HT-29 (cell line): ENCODE results near the gene FHOD3. TPM values are rescaled to one million over a fixed set of nuclear protein-coding genes. Genes with fewer than 3 reads are reported as not detected.

ENCODE experiments used
- DNase-seq: peaks from one replicate; pipeline ENCODE4 v3.0.0-alpha.2; 2015; ENCODE audit warnings: low spot score
- total RNA-seq: library from RNA; depleted of rRNA; stranded (reverse); fragments of >200 nt; shearing (Covaris generic); gene quantifications from 2 replicates; pipeline ENCODE4 v1.2.3, GENCODE V29; 2014

The FHOD3 gene
- total RNA-seq, 1 experiment from 2014 or later = not detected

GRCh38 chr18:36468161-36468560 is 170.6 kb downstream of the FHOD3 start:
- no peak for DNase-seq

GRCh38 chr18:36469461-36469860 is 171.9 kb downstream of the FHOD3 start:
- DNase-seq = no peak

- DNase-seq = no peak
Observed at GRCh38 chr18:36470896-36471295, 173.4 kb downstream of the FHOD3 start.

GRCh38 chr18:36471393-36471792 is 173.9 kb downstream of the FHOD3 start:
- DNase-seq = no peak

- no peak for DNase-seq
Observed at GRCh38 chr18:36476433-36476832, 178.9 kb downstream of the FHOD3 start.

- DNase-seq = no peak
Observed at GRCh38 chr18:36477776-36478175, 180.3 kb downstream of the FHOD3 start.

GRCh38 chr18:36481201-36481657 is 183.7 kb downstream of the FHOD3 start:
- DNase-seq = no peak

- DNase-seq = no peak
Observed at GRCh38 chr18:36481935-36482334, 184.4 kb downstream of the FHOD3 start.

GRCh38 chr18:36484591-36484990 is 187.1 kb downstream of the FHOD3 start:
- DNase-seq = no peak

GRCh38 chr18:36485772-36486171 is 188.3 kb downstream of the FHOD3 start:
- DNase-seq = no peak

- no peak for DNase-seq
Observed at GRCh38 chr18:36488131-36488530, 190.6 kb downstream of the FHOD3 start.

- DNase-seq = no peak
Observed at GRCh38 chr18:36490897-36491296, 193.4 kb downstream of the FHOD3 start.

- DNase-seq = no peak
Observed at GRCh38 chr18:36492604-36493329, 195.3 kb downstream of the FHOD3 start.

- no peak for DNase-seq
Observed at GRCh38 chr18:36493349-36494159, 196.0 kb downstream of the FHOD3 start.

- no peak for DNase-seq
Observed at GRCh38 chr18:36494160-36494437, 196.6 kb downstream of the FHOD3 start.

GRCh38 chr18:36496022-36496421 is 198.5 kb downstream of the FHOD3 start:
- no peak for DNase-seq

- DNase-seq = no peak
Observed at GRCh38 chr18:36499938-36500337, 202.4 kb downstream of the FHOD3 start.

GRCh38 chr18:36501100-36501499 is 203.6 kb downstream of the FHOD3 start:
- DNase-seq = no peak

GRCh38 chr18:36503477-36503876 is 206.0 kb downstream of the FHOD3 start:
- no peak for DNase-seq

GRCh38 chr18:36504928-36505327 is 207.4 kb downstream of the FHOD3 start:
- DNase-seq = no peak

- DNase-seq = no peak
Observed at GRCh38 chr18:36505665-36506064, 208.2 kb downstream of the FHOD3 start.

GRCh38 chr18:36509646-36510197 is 212.2 kb downstream of the FHOD3 start:
- DNase-seq = no peak
